ENCODE results near the gene LIMS2. TPM values are rescaled to one million over a fixed set of nuclear protein-coding genes. Genes with fewer than 3 reads are reported as not detected.

The LIMS2 gene
- total and polyA plus RNA-seq, 2 of the 8 experiments (the other 6 are each of a cell fraction or from before 2014, with no cell fraction given): 3.3 to 4.8 TPM

GRCh38 chr2:127654838-127655175 is 20.5 kb downstream of the LIMS2 start:
- TF ChIP-seq ASH2L (IDR thresholded peaks at IDR 0.05; ENCODE audit: low read length) (no peak), NRF1 (IDR thresholded peaks at IDR 0.05; ENCODE audit: low read depth, low read length) (no peak), SP4 (IDR thresholded peaks at IDR 0.05; ENCODE audit: low read length) (no peak), HDAC6 (IDR thresholded peaks at IDR 0.05; ENCODE audit: low read depth, low read length) (no peak), CBX8 (IDR thresholded peaks at IDR 0.05; ENCODE audit: borderline replicate concordance, low read depth, low read length) (no peak), CTCF (IDR thresholded peaks at IDR 0.05; ENCODE audit: control extremely low read depth in 1 of 3, insufficient read depth in 1 of 3, low read depth in 1 of 3, low read length in 3 of 3) (no peak), BACH1 (IDR thresholded peaks at IDR 0.05; ENCODE audit: low read length) (no peak), MAFK (IDR thresholded peaks at IDR 0.05; ENCODE audit: low read depth, low read length) (no peak)
- Histone ChIP-seq H2BK20ac (ENCODE audit: low read length) (no peak overlapping the region), H3K36me3 (ENCODE audit: control insufficient read depth in 2 of 4, insufficient read depth in 4 of 4, low read length in 3 of 4) (no peaks in the 10 kb centered on the region), H2BK120ac (replicated peaks; ENCODE audit: low read depth, low read length) (no peak overlapping the region), H3K4me1 (replicated peaks in 1 of 4; ENCODE audit: control insufficient read depth in 3 of 4, insufficient read depth in 4 of 4, low read length in 3 of 4) (no peaks in the 10 kb centered on the region; a peak in 3 of 7 replicates), H3K14ac (ENCODE audit: insufficient read length) (no peak overlapping the region), H3K4me2 (ENCODE audit: insufficient read depth in 1 of 2, low read depth in 2 of 2, low read length in 2 of 2) (no peak overlapping the region), H2BK5ac (ENCODE audit: low read depth, low read length) (no peak overlapping the region), H3K23ac (ENCODE audit: insufficient read length) (no peak overlapping the region), H2BK15ac (ENCODE audit: low read length) (no peak overlapping the region), H4K8ac (ENCODE audit: extremely low read depth, insufficient read depth, low read length) (peak overlapping the region; percentile 65; the same call in 1 of the 2 replicates), H3K4me3 (ENCODE audit: extremely low read depth in 1 of 4, insufficient read depth in 2 of 4, low read depth in 3 of 4, low read length in 4 of 4) (no peak overlapping the region), H3K23me2 (ENCODE audit: low read depth, low read length) (no peaks in the 10 kb centered on the region), H4K5ac (ENCODE audit: insufficient read length, low read depth, low read length) (no peak overlapping the region), H3K79me1 (ENCODE audit: low read depth, low read length) (no peaks in the 10 kb centered on the region), H3K9ac (replicated peaks in 1 of 4; ENCODE audit: extremely low read depth in 1 of 4, low read depth in 3 of 4, low read length in 3 of 4) (no peak overlapping the region), H3K27ac (ENCODE audit: low read depth, low read length) (no peak overlapping the region), H3K9me3 (ENCODE audit: insufficient read depth in 2 of 2, low read depth in 1 of 2, low read length in 1 of 2) (no peaks in the 10 kb centered on the region), H2AFZ (ENCODE audit: low read length) (no peak overlapping the region), H4K20me1 (replicated peaks in 1 of 2; ENCODE audit: control insufficient read depth in 1 of 2, insufficient read depth in 2 of 2, low read length in 2 of 2) (peaks cover 0 to 1% of the 10 kb centered on the region in 2 experiments), H3K56ac (replicated peaks; ENCODE audit: insufficient read length, low read depth, low read length) (no peak overlapping the region), H4K91ac (replicated peaks; ENCODE audit: insufficient read length, low read length) (no peak overlapping the region), H3K79me2 (ENCODE audit: control insufficient read depth in 1 of 2, insufficient read depth in 2 of 2, low read length in 2 of 2) (no peaks in the 10 kb centered on the region), H2BK12ac (ENCODE audit: low read depth, low read length) (no peak overlapping the region), H2AK5ac (ENCODE audit: low read depth, low read length) (no peak overlapping the region), H3K18ac (ENCODE audit: extremely low read depth, low read length) (no peak overlapping the region), H3K4ac (replicated peaks; ENCODE audit: insufficient read length, low read depth, low read length) (no peak overlapping the region), H3K27me3 (replicated peaks in 1 of 4; ENCODE audit: control insufficient read depth in 3 of 4, extremely low read depth in 1 of 4, insufficient read depth in 3 of 4, low read length in 3 of 4) (no peaks in the 10 kb centered on the region)
- WGBS, 2 experiments (ENCODE audit: extremely low coverage in 1 of 2, insufficient coverage in 1 of 2, insufficient read length in 1 of 2, insufficient replicate concordance in 2 of 2, low coverage in 1 of 2, low lambda C conversion rate in 2 of 2, missing lambda C conversion rate in 1 of 2): 93% methylated on average over 8 of the region's 8 CpGs; no CpG with 5 or more reads in 1 of the 2 experiments
- no peak for DNase-seq (ENCODE audit: low read depth in 1 of 2, low spot score in 2 of 2)
- ChIA-PET POLR2A (ENCODE audit: partially characterized antibody) (interaction anchor here (1.5 kb wide), 1 partner anchor 44 kb away, joined by 3 read pairs; no protein-coding TSS in a partner anchor), CTCF (ENCODE audit: partially characterized antibody) (interaction anchor here (1.5 to 13.7 kb wide), 5 partner anchors 15 to 63 kb away, joined by 3 to 160 read pairs (median 34); partner anchors contain the start of gene LIMS2)
- FAIRE-seq: no peak
